ENCODE data around the gene BICRA. TPM values are rescaled to one million over a fixed set of nuclear protein-coding genes. Genes with fewer than 3 reads are reported as not detected.
"Not testable (repeated sequence)": the region's sequence is repeated elsewhere in the genome, so short reads cannot be mapped to it uniquely, and the experiment has no call there.

BICRA gene
- total RNA-seq, 1 donor from 2014 or later = 17.1 TPM

DNA sequence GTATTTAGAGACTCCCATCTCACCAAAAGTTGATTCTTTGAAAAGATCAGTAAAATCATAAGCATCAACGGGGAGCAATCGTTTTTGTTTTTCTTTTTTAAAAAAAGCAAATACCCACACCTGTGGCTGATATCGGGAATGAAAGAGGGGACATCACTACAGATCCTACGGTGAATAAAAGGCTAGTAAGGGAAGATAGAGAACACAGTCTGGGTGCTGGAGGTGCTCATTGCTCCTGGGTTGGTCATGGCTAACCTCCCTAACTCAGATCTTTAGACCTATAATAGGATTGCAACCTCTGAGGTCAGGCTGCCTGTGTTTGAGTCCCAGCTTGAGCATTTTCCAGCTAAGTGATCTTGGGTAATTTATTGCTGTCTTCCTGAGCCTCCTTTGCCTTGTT lies 105.4 kb downstream of the BICRA start:
- DNase-seq (ENCODE audit: extremely low spot score, unreplicated experiment) = no peak
- H3K9me3 Mint-ChIP-seq (ENCODE audit: unreplicated experiment) = no peaks in the 10 kb centered on the region
- TF ChIP-seq, protein P1, sequence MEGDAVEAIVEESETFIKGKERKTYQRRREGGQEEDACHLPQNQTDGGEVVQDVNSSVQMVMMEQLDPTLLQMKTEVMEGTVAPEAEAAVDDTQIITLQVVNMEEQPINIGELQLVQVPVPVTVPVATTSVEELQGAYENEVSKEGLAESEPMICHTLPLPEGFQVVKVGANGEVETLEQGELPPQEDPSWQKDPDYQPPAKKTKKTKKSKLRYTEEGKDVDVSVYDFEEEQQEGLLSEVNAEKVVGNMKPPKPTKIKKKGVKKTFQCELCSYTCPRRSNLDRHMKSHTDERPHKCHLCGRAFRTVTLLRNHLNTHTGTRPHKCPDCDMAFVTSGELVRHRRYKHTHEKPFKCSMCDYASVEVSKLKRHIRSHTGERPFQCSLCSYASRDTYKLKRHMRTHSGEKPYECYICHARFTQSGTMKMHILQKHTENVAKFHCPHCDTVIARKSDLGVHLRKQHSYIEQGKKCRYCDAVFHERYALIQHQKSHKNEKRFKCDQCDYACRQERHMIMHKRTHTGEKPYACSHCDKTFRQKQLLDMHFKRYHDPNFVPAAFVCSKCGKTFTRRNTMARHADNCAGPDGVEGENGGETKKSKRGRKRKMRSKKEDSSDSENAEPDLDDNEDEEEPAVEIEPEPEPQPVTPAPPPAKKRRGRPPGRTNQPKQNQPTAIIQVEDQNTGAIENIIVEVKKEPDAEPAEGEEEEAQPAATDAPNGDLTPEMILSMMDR (IDR thresholded peaks at IDR 0.05) = no peak
- H3K4me3 Mint-ChIP-seq (ENCODE audit: unreplicated experiment) = peak overlapping the region; percentile 96
- peak overlapping the region; percentile 86 for H3K27ac Mint-ChIP-seq (ENCODE audit: unreplicated experiment)
- no peaks in the 10 kb centered on the region for H3K27me3 Mint-ChIP-seq (ENCODE audit: unreplicated experiment)
- peaks cover 54% of the 10 kb centered on the region for H3K4me1 Mint-ChIP-seq (ENCODE audit: unreplicated experiment)
- peaks cover 27% of the 10 kb centered on the region for H3K36me3 Mint-ChIP-seq (ENCODE audit: unreplicated experiment)

DNA sequence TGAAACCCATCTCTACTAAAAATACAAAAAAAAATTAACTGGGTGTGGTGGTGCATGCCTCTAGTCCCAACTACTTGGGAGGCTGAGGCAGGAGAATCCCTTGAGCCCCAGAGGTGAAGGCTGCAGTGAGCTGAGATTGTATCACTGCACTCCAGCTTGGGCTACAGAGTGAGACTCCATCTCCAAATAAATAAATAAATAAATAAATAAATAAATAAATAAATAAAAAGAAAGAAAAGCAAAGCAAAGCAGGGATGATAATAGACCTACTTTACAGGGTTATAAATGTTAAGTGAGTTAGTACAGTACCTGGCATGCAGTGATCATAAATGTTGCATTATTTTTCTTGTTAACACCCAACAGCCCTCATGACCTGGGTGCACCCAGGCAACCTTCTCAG lies 105.9 kb downstream of the BICRA start:
- not testable (repeated sequence) for DNase-seq (ENCODE audit: extremely low spot score, unreplicated experiment); H3K27me3 Mint-ChIP-seq (ENCODE audit: unreplicated experiment); H3K9me3 Mint-ChIP-seq (ENCODE audit: unreplicated experiment)
- Mint-ChIP-seq H3K36me3 (ENCODE audit: unreplicated experiment) (peaks cover 27% of the 10 kb centered on the region), H3K27ac (ENCODE audit: unreplicated experiment) (peak overlapping the region; percentile 70), H3K4me1 (ENCODE audit: unreplicated experiment) (peaks cover 59% of the 10 kb centered on the region), H3K4me3 (ENCODE audit: unreplicated experiment) (peak overlapping the region; percentile 96)

DNA sequence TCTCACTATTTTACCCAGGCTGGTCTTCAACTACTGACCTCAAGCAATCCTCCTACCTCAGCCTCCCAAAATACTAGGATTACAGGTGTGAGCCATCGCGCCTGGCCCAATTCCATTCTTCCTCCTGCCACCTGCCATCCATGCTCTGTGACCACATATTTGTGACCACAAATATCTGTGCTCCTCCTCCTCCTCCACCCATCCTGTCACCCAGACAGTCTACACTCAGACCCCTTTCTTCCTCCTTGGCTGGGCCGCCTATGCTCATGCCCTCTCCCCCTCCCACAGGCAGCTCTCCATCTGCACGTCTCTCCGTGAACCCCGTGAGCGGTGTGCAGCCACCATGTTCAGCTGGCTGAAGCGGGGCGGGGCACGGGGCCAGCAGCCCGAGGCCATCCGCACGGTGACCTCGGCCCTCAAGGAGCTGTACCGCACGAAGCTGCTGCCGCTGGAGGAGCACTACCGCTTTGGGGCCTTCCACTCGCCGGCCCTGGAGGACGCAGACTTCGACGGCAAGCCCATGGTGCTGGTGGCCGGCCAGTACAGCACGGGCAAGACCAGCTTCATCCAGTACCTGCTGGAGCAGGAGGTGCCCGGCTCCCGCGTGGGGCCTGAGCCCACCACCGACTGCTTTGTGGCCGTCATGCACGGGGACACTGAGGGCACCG lies 107.5 kb downstream of the BICRA start:
- DNase-seq (ENCODE audit: extremely low spot score, unreplicated experiment) = no peak
- Mint-ChIP-seq H3K4me3 (ENCODE audit: unreplicated experiment) (peak overlapping the region; percentile 75), H3K36me3 (ENCODE audit: unreplicated experiment) (peaks cover 30% of the 10 kb centered on the region), H3K9me3 (ENCODE audit: unreplicated experiment) (no peaks in the 10 kb centered on the region), H3K4me1 (ENCODE audit: unreplicated experiment) (peaks cover 72% of the 10 kb centered on the region), H3K27me3 (ENCODE audit: unreplicated experiment) (no peaks in the 10 kb centered on the region), H3K27ac (ENCODE audit: unreplicated experiment) (peak overlapping the region; percentile 59)
- TF ChIP-seq, protein P1 (IDR thresholded peaks at IDR 0.05) = no peak

DNA sequence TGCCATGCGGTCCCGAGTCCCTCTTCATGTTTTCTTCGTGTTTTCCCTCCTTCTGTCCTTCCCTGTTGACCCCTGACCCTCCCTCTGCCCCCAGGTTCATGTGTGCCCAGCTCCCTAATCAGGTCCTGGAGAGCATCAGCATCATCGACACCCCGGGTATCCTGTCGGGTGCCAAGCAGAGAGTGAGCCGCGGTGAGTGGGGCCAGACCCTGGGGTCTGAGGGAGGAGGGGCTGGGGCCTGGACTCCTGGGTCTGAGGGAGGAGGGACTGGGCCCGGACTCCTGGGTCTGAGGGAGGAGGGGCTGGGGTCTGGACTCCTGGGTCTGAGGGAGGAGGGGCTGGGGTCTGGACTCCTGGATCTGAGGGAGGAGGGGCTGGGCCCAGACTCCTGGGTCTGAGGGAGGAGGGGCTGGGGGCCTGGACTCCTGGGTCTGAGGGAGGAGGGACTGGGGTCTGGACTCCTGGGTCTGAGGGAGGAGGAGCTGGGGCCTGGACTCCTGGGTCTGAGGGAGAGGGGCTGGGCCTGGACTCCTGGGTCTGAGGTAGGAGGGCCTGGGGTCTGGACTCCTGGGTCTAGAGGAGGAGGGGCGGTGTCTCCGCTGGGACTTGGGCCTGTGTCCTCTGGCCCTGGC lies 109.6 kb downstream of the BICRA start:
- DNase-seq (ENCODE audit: extremely low spot score, unreplicated experiment); H3K9me3 Mint-ChIP-seq (ENCODE audit: unreplicated experiment); H3K27me3 Mint-ChIP-seq (ENCODE audit: unreplicated experiment): not testable (repeated sequence)
- H3K4me3 Mint-ChIP-seq (ENCODE audit: unreplicated experiment) = peak overlapping the region; percentile 67
- H3K27ac Mint-ChIP-seq (ENCODE audit: unreplicated experiment) = peak overlapping the region; percentile 94
- H3K4me1 Mint-ChIP-seq (ENCODE audit: unreplicated experiment) = peaks cover 84% of the 10 kb centered on the region
- H3K36me3 Mint-ChIP-seq (ENCODE audit: unreplicated experiment) = peaks cover 32% of the 10 kb centered on the region

DNA sequence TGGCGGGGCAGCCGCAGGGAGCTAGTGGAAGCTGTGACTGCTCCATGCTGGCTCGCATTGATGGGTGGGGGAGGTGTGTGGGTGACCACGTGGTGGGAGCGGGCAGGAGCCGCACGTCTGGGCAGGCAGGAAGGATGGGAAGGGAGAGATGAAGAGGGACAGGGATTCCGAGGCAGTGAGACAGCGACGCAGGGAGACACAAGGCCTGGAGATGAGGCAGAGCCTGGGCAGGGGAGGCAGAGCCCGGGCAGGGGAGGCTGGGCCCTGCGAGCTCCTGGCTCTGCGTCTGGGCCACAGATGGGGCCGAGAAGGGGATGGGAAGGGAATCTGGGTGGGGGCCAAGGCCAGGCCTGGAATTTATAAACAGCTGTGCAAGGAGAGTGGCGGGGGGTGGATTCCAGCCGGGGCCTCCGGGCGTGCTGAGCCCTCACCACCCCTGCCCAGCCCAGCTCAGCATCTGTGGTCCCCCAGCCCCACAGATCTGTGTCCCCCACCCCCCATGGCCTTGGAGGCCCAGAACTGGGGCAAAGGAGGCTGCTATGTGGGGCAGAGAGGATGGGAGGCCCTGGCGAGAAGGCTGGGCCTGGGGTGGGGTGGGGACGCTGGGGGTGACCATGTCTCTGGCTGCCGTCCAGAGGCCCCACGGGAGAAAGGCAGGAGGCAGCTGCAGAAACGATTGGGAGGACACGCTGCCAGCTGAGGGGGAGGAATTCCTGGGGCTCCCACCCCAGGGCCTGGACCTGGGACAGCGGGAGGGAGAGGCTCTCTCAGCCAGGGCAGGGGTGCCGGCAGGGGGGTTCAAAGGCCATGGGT lies 110.3 kb downstream of the BICRA start:
- TF ChIP-seq, protein P1 (IDR thresholded peaks at IDR 0.05) = no peak
- Mint-ChIP-seq H3K4me1 (ENCODE audit: unreplicated experiment) (peaks cover 85% of the 10 kb centered on the region), H3K27me3 (ENCODE audit: unreplicated experiment) (no peaks in the 10 kb centered on the region), H3K36me3 (ENCODE audit: unreplicated experiment) (peaks cover 29% of the 10 kb centered on the region), H3K27ac (ENCODE audit: unreplicated experiment) (peak overlapping the region; percentile 94), H3K4me3 (ENCODE audit: unreplicated experiment) (peak overlapping the region; percentile 67), H3K9me3 (ENCODE audit: unreplicated experiment) (no peaks in the 10 kb centered on the region)
- peak; percentile 98 for DNase-seq (ENCODE audit: extremely low spot score, unreplicated experiment)

All from osteocyte (in vitro differentiated cells).